Esophagus muscularis mucosa (tissue), 4 donors: ENCODE data around the gene RACGAP1. TPM values are rescaled to one million over a fixed set of nuclear protein-coding genes. Genes with fewer than 3 reads are reported as not detected.

Source experiments
- DNase-seq: peaks from one replicate; pipeline ENCODE4 v3.0.0-alpha.2; 2017; ENCODE audit errors: extremely low spot score
- H3K27ac ChIP-seq, 4 donors: fragments of 200-600 bp; sonication (generic); replicated peaks in 1 of 4; 1 replicate in 3 of 4; 2 replicates in 1 of 4; pipeline ENCODE4 v1.5.1; 2016 to 2019; ENCODE audit warnings: mild to moderate bottlenecking in 1 of 4
- H3K27me3 ChIP-seq, 4 donors: fragments of 200-600 bp; sonication (generic); one replicate each; pipeline versions ENCODE4 v1.5.1 to v1.6.0; 2016 to 2019
- H3K36me3 ChIP-seq, 4 donors: fragments of 200-600 bp; sonication (generic); one replicate each; pipeline ENCODE4 v1.5.1; 2016 to 2019
- H3K4me1 ChIP-seq, 4 donors: fragments of 200-600 bp; sonication (generic); one replicate each; pipeline ENCODE4 v1.5.1; 2016 to 2019
- H3K4me3 ChIP-seq, 4 donors: fragments of 200-600 bp; sonication (generic); 1 replicate in 2 of 4; 2 replicates in 2 of 4; pipeline ENCODE4 v1.5.1; 2016 to 2019; ENCODE audit warnings: mild to moderate bottlenecking in 4 of 4, moderate library complexity in 1 of 4
- H3K9me3 ChIP-seq, 4 donors: fragments of 200-600 bp; sonication (generic); 1 replicate in 3 of 4; 2 replicates in 1 of 4; pipeline ENCODE4 v1.5.1; 2016 to 2019
- CTCF ChIP-seq, 3 experiments: fragments of 200-600 bp in 2 of 3; fragments of 450-650 bp in 1 of 3; sonication (generic) in 2 of 3; IDR thresholded peaks; one replicate each; pipeline ENCODE4 v1.5.1; 2017 to 2019; ENCODE audit warnings: antibody characterized with exemption in 3 of 3, mild to moderate bottlenecking in 2 of 3, moderate library complexity in 1 of 3
- EP300 ChIP-seq: sonication (generic); formaldehyde crosslinking; IDR thresholded peaks from one replicate; pipeline ENCODE4 v1.6.1; 2017; ENCODE audit warnings: antibody characterized with exemption
- POLR2A ChIP-seq: fragments of 450-650 bp; IDR thresholded peaks from one replicate; pipeline ENCODE4 v1.6.1; 2017; ENCODE audit warnings: antibody characterized with exemption, moderate library complexity, mild to moderate bottlenecking, low read depth
- POLR2AphosphoS5 ChIP-seq, 2 donors: sonication (generic); formaldehyde crosslinking; IDR thresholded peaks; one replicate each; pipeline ENCODE4 v1.6.1; 2017; ENCODE audit warnings: antibody characterized with exemption in 2 of 2
- WGBS: methylation state at CpG from one replicate; pipeline ENCODE4 v1.1.5; 2018; 5-methylcytosine and 5-hydroxymethylcytosine counted together
- intact Hi-C: fragments of 100-400 bp; cut with DNase I; formaldehyde crosslinking; loops from one replicate; pipeline ENCODE4 v1.15.1; 2023
- total RNA-seq, 4 donors: library from RNA; depleted of rRNA; stranded (reverse); fragments of >200 nt; gene quantifications; one replicate each; pipeline versions ENCODE4 v1.1.0 to v1.2.1, GENCODE V29; 2016

The RACGAP1 gene
- total RNA-seq, 4 donors from 2014 or later = 10.5 to 13.3 (median 11.4) TPM

GRCh38 chr12:49939707-49940106, 85.6 kb downstream of the RACGAP1 start:
- WGBS = no CpG with 5 or more reads among the region's 1 CpG
- no peak for DNase-seq
- intact Hi-C loops = no loop called here
- no peak overlapping the region for H3K27ac ChIP-seq
- TF ChIP-seq POLR2A (no peak), EP300 (no peak), CTCF (IDR thresholded peaks at IDR 0.05) (no peak), POLR2AphosphoS5 (IDR thresholded peaks at IDR 0.05) (no peak)
- H3K27me3 ChIP-seq = no peaks in the 10 kb centered on the region
- H3K4me1 ChIP-seq = no peaks in the 10 kb centered on the region
- H3K4me3 ChIP-seq = no peak overlapping the region
- H3K9me3 ChIP-seq = no peaks in the 10 kb centered on the region
- no peaks in the 10 kb centered on the region for H3K36me3 ChIP-seq

GRCh38 chr12:49939307-49939706, 86.0 kb downstream of the RACGAP1 start:
- intact Hi-C loops = no loop called here
- Histone ChIP-seq H3K36me3 (no peaks in the 10 kb centered on the region), H3K9me3 (no peaks in the 10 kb centered on the region), H3K4me3 (no peak overlapping the region), H3K27me3 (no peaks in the 10 kb centered on the region), H3K27ac (no peak overlapping the region), H3K4me1 (no peaks in the 10 kb centered on the region)
- TF ChIP-seq POLR2AphosphoS5 (IDR thresholded peaks at IDR 0.05) = no peak
- no peak for TF ChIP-seq POLR2A
- DNase-seq = no peak

Other genes with a start within 250 kb of the RACGAP1 start
- gene NCKAP5L, start 197.1 kb downstream of the RACGAP1 start, total RNA-seq = 10 to 100 TPM; 15.0 to 30.5 (median 23.0) TPM
- gene BCDIN3D, start 182.4 kb downstream of the RACGAP1 start, total RNA-seq = 1 to 10 TPM; 2.2 to 6.2 (median 5.5) TPM
- 10 to 100 TPM in 1 of 4 donors, 1 to 10 TPM in 3; 4.1 to 10.3 (median 7.4) TPM for gene FAIM2, start 121.6 kb downstream of the RACGAP1 start, total RNA-seq
- gene AQP2, start 74.8 kb downstream of the RACGAP1 start, total RNA-seq = not detected
- gene AQP5, start 63.6 kb downstream of the RACGAP1 start, total RNA-seq = under 1 TPM in 1 of 4 donors, not detected in 3; 0.83 TPM
- gene AQP6, start 52.5 kb downstream of the RACGAP1 start, total RNA-seq = under 1 TPM in 1 of 4 donors, not detected in 3; 0.11 TPM
- 1 to 10 TPM in 3 of 4 donors, under 1 TPM in 1; 0.66 to 5.6 (median 2.9) TPM for gene ASIC1, start 32.1 kb upstream of the RACGAP1 start, total RNA-seq
- gene SMARCD1, start 59.8 kb upstream of the RACGAP1 start, total RNA-seq = 10 to 100 TPM; 20.3 to 72.4 (median 45.2) TPM
- gene GPD1, start 78.5 kb upstream of the RACGAP1 start, total RNA-seq = 1 to 10 TPM in 1 of 4 donors, under 1 TPM in 3; 0.17 to 2.5 (median 0.60) TPM
- 100 to 1,000 TPM in 1 of 4 donors, 10 to 100 TPM in 3; 52.8 to 105 (median 87.6) TPM for gene COX14, start 86.7 kb upstream of the RACGAP1 start, total RNA-seq
- 10 to 100 TPM; 23.0 to 33.6 (median 27.5) TPM for gene CERS5, start 141.9 kb upstream of the RACGAP1 start, total RNA-seq